ENCODE measurements around the gene SNX8. TPM values are rescaled to one million over a fixed set of nuclear protein-coding genes. Genes with fewer than 3 reads are reported as not detected.

Gene SNX8
- polyA plus RNA-seq, 1 donor from 2014 or later: 5.7 TPM

GRCh38 chr7:2244404-2244995 is 69.7 kb downstream of the SNX8 start:
- H3K4me3 ChIP-seq (ENCODE audit: low read length): no peak overlapping the region
- H3K36me3 ChIP-seq (ENCODE audit: insufficient read depth, low read length): no peaks in the 10 kb centered on the region
- H3K27ac ChIP-seq (ENCODE audit: low read length): no peak overlapping the region
- no peaks in the 10 kb centered on the region for H3F3A ChIP-seq (ENCODE audit: insufficient read depth, low read length, poor library complexity, severe bottlenecking)
- no peaks in the 10 kb centered on the region for H3K27me3 ChIP-seq (ENCODE audit: insufficient read depth, low read depth, low read length)
- H2AFZ ChIP-seq (ENCODE audit: low read depth, low read length): no peak overlapping the region
- no peaks in the 10 kb centered on the region for H3K9me2 ChIP-seq (ENCODE audit: insufficient read depth, low read length)
- no peaks in the 10 kb centered on the region for H3K9me3 ChIP-seq (ENCODE audit: low read length)
- TF ChIP-seq EP300 (conservative IDR thresholded peaks at IDR 0.05; ENCODE audit: poor library complexity, severe bottlenecking) (no peak), REST (IDR thresholded peaks at IDR 0.05; ENCODE audit: borderline replicate concordance) (no peak), EZH2 (IDR thresholded peaks at IDR 0.05; ENCODE audit: borderline replicate concordance, insufficient read depth, low read length, poor library complexity, severe bottlenecking) (no peak)
- no peak overlapping the region for H3K4me2 ChIP-seq (ENCODE audit: low read length)
- peaks cover 18% of the 10 kb centered on the region for H3K79me2 ChIP-seq (replicated peaks; ENCODE audit: insufficient read depth, low read length)
- no peak overlapping the region for H3K9ac ChIP-seq (ENCODE audit: low read length)
- H4K20me1 ChIP-seq (ENCODE audit: insufficient read depth): no peaks in the 10 kb centered on the region

DNA sequence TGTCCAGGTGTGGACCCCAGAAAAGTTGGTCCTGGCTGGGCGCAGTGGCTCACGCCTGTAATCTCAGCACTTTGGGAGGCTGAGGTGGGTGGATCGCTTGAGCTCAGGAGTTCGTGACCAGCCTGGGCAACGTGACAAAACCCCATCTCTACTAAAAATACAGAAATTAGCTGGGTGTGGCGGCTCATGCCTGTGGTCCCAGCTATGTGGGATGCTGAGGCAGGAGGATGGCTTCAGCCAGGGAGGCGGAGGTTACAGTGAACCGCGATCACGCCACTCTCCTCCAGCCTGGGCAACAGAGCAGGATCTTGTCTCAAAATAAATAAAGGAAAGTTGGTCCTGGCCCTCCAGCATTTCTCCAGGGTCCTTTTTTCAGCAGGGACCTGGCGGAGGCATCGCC is 70.8 kb downstream of the SNX8 start:
- Histone ChIP-seq H4K20me1 (ENCODE audit: insufficient read depth) (no peaks in the 10 kb centered on the region), H3K9ac (ENCODE audit: low read length) (no peak overlapping the region), H3K9me2 (ENCODE audit: insufficient read depth, low read length) (no peaks in the 10 kb centered on the region), H2AFZ (ENCODE audit: low read depth, low read length) (no peak overlapping the region), H3K4me2 (ENCODE audit: low read length) (no peak overlapping the region), H3K79me2 (replicated peaks; ENCODE audit: insufficient read depth, low read length) (peaks cover 18% of the 10 kb centered on the region), H3F3A (ENCODE audit: insufficient read depth, low read length, poor library complexity, severe bottlenecking) (no peaks in the 10 kb centered on the region), H3K27ac (ENCODE audit: low read length) (no peak overlapping the region), H3K36me3 (ENCODE audit: insufficient read depth, low read length) (no peaks in the 10 kb centered on the region), H3K9me3 (ENCODE audit: low read length) (no peaks in the 10 kb centered on the region), H3K4me3 (ENCODE audit: low read length) (no peak overlapping the region), H3K27me3 (ENCODE audit: insufficient read depth, low read depth, low read length) (no peaks in the 10 kb centered on the region)
- TF ChIP-seq EP300 (conservative IDR thresholded peaks at IDR 0.05; ENCODE audit: poor library complexity, severe bottlenecking) (no peak), MXI1 (conservative IDR thresholded peaks at IDR 0.05; ENCODE audit: poor library complexity, severe bottlenecking) (no peak), SMC3 (conservative IDR thresholded peaks at IDR 0.05; ENCODE audit: poor library complexity) (no peak), RAD21 (conservative IDR thresholded peaks at IDR 0.05) (no peak), EZH2 (IDR thresholded peaks at IDR 0.05; ENCODE audit: borderline replicate concordance, insufficient read depth, low read length, poor library complexity, severe bottlenecking) (no peak), REST (IDR thresholded peaks at IDR 0.05; ENCODE audit: borderline replicate concordance) (no peak), CTCF (IDR thresholded peaks at IDR 0.05; ENCODE audit: poor library complexity, severe bottlenecking) (no peak), TAF1 (IDR thresholded peaks at IDR 0.05; ENCODE audit: low read depth) (no peak), POLR2AphosphoS5 (IDR thresholded peaks at IDR 0.05) (no peak)

Data from neural cell (in vitro differentiated cells).